GM20000 (cell line): Measurements from ENCODE around the gene FMOD.

Experiments used
- DNase-seq: peaks from one replicate; pipeline ENCODE4 v3.0.0; 2012; ENCODE audit warnings: low spot score
- TF ChIP-seq, protein P1 (sequence below): IDR thresholded peaks from 2 replicates; pipeline ENCODE4 v1.5.1; 2012; ENCODE audit warnings: mild to moderate bottlenecking, control low read depth; ENCODE audit errors: extremely low read depth, missing control alignments

FMOD gene

DNA sequence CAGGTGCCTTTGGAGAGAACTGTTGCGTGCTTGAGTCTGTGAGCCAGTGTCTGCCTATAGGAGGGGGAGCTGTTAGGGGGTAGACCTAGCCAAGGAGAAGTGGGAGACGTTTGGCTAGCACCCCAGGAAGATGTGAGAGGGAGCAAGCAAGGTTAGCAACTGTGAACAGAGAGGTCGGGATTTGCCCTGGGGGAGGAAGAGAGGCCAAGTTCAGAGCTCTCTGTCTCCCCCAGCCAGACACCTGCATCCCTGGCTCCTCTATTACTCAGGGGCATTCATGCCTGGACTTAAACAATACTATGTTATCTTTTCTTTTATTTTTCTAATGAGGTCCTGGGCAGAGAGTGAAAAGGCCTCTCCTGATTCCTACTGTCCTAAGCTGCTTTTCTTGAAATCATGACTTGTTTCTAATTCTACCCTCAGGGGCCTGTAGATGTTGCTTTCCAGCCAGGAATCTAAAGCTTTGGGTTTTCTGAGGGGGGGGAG, 43.2 kb downstream of the FMOD start:
- DNase-seq = no peak
- TF ChIP-seq, protein P1, sequence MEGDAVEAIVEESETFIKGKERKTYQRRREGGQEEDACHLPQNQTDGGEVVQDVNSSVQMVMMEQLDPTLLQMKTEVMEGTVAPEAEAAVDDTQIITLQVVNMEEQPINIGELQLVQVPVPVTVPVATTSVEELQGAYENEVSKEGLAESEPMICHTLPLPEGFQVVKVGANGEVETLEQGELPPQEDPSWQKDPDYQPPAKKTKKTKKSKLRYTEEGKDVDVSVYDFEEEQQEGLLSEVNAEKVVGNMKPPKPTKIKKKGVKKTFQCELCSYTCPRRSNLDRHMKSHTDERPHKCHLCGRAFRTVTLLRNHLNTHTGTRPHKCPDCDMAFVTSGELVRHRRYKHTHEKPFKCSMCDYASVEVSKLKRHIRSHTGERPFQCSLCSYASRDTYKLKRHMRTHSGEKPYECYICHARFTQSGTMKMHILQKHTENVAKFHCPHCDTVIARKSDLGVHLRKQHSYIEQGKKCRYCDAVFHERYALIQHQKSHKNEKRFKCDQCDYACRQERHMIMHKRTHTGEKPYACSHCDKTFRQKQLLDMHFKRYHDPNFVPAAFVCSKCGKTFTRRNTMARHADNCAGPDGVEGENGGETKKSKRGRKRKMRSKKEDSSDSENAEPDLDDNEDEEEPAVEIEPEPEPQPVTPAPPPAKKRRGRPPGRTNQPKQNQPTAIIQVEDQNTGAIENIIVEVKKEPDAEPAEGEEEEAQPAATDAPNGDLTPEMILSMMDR = no peak

DNA sequence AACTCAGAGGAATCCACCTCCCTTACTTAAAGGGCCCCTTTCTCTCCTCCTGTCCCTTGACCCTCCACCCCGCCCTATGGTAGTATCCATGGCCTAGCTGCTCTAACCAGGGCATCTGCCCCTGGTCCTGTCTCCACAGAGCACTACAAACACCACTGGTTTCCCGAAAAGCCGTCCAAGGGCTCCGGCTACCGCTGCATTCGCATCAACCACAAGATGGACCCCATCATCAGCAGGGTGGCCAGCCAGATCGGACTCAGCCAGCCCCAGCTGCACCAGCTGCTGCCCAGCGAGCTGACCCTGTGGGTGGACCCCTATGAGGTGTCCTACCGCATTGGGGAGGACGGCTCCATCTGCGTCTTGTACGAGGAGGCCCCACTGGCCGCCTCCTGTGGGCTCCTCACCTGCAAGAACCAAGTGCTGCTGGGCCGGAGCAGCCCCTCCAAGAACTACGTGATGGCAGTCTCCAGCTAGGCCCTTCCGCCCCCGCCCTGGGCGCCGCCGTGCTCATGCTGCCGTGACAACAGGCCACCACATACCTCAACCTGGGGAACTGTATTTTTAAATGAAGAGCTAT, 43.9 kb downstream of the FMOD start:
- no peak for DNase-seq
- TF ChIP-seq, protein P1 = no peak

DNA sequence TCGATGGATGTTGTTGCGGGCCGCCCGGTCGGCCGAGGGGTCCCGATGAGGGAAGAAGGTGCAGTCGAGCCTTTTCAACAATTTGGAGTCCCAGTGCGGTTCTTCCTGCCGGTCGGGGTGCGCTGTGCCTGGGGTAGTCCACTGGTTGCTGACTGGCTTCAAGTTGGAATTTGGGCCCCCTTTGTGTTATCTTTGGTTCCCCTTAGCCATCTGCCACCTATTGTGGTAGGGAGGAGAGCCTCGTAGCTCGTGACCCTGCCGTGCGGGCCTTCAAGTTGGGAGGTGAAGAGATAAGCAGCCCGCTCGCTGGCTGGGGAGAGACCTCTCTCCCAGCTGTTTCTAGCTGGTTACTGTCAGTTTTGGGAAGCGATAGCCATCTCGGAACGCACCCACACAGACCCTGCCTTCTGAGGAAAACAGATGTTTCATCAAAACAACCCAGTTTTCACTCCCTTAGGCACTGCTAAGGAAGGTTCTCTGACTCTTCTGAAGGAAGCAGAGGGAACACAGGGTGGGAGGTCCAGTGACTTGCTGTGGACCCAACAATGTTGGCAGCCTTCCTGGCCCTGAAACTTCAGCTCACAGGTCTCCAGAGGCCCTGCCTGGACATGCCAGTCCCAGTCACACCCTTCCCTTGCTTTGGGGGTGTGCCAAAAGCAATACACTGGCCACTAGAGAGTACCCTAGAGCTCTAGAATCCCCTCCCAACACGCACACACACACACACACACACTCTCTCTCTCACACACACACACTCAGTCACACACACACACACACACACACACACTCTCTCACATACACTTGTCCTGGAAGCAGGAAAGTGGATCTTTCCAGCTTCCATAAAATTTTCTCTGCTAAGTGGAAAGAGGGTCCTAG, 44.6 kb downstream of the FMOD start:
- TF ChIP-seq, protein P1 = no peak
- peak; percentile 60 for DNase-seq

DNA sequence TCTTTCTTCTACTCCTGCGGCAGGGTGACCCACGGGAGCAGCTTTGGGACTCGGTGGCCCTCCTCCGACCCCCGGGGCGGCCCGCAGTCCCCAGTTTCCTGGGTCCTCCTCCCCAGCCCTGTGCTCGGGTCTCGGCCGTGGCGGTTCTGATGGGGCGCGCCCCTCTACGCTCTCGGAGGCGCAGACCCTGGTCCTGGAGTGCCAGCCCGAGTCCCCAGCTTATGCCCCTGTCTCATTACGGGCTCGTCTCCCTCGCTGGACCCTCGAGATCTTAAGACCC, 45.2 kb downstream of the FMOD start:
- TF ChIP-seq, protein P1 = no peak
- DNase-seq = no peak

DNA sequence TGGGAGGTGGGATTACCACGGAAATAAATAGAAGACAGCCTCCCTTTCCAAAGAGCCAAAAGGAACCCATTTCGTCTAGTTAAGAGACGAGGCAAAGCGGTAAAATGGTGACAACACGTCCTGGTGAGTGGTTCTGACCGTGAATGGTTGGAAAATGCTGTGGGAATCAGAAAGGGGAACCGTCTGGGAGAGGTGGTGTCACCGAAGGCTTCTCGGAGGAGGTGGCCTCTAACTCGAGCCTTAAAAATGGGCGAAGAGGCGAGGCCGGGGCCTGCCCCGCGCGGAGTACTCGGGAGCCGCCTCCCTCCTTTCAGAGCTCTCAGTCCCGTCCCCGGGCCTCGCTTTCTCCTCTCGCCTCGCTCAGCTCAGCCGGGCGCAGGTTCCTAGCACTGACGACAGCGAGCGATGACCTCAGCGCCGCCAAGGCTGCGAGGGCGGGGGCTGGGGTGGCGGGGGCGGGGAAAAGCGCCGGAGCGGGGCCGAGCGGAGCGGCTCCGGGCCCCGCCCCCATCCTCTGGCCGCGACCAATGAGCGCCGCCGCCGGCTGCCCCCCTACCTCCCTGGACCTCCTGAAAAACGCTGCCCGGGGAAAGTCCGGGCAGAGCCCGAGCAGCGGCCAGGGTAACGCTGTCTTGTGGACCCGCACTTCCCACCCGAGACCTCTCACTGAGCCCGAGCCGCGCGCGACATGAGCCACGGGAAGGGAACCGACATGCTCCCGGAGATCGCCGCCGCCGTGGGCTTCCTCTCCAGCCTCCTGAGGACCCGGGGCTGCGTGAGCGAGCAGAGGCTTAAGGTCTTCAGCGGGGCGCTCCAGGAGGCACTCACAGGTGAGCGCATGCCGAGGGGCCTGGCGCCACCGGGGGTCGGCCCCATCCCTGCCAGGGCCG, 45.8 kb downstream of the FMOD start, which contains the start of gene BTG2:
Gene BTG2 (plus strand): TSS at position 601 of the 890 bp plus-strand sequence. CDS start 88 bp downstream, at position 689.
- peak; percentile 93 for DNase-seq
- TF ChIP-seq, protein P1 = no peak

DNA sequence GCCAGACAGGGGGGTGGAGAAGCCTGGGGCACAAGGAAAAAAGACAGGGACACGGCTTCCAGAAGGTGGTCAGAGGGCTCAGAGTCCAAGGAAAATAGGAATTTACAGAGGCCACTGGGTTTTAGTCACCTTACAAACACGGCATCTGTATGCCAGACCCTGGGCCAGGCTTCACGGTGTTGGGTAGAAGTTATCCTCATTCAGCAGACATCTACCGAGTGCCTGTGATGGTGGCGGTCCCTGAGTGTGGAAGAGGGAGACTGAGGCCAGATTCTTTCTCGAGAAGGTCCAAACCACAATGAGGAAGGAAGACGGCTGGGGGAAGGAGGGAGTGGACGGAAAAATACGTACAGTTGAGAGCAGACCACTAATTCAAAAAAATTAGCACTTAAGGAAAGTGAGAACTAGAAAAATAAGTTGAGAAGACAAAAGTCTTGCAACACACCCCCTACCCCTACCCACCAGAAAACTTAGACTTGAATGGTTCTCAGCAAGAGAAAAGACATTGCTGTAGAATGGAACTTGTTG, 46.5 kb downstream of the FMOD start:
- DNase-seq = no peak
- TF ChIP-seq, protein P1 = no peak
